Suppressor macrophage treated with lipopolysaccharide for 4 hours (primary cell): Measurements from ENCODE around the gene IPO4.
"Not testable (repeated sequence)": the region's sequence is repeated elsewhere in the genome, so short reads cannot be mapped to it uniquely, and the experiment has no call there.

Experiments used
- DNase-seq: peaks from one replicate; pipeline ENCODE4 v3.0.0-alpha.2; 2020

Gene IPO4, protein sequence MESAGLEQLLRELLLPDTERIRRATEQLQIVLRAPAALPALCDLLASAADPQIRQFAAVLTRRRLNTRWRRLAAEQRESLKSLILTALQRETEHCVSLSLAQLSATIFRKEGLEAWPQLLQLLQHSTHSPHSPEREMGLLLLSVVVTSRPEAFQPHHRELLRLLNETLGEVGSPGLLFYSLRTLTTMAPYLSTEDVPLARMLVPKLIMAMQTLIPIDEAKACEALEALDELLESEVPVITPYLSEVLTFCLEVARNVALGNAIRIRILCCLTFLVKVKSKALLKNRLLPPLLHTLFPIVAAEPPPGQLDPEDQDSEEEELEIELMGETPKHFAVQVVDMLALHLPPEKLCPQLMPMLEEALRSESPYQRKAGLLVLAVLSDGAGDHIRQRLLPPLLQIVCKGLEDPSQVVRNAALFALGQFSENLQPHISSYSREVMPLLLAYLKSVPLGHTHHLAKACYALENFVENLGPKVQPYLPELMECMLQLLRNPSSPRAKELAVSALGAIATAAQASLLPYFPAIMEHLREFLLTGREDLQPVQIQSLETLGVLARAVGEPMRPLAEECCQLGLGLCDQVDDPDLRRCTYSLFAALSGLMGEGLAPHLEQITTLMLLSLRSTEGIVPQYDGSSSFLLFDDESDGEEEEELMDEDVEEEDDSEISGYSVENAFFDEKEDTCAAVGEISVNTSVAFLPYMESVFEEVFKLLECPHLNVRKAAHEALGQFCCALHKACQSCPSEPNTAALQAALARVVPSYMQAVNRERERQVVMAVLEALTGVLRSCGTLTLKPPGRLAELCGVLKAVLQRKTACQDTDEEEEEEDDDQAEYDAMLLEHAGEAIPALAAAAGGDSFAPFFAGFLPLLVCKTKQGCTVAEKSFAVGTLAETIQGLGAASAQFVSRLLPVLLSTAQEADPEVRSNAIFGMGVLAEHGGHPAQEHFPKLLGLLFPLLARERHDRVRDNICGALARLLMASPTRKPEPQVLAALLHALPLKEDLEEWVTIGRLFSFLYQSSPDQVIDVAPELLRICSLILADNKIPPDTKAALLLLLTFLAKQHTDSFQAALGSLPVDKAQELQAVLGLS

DNA sequence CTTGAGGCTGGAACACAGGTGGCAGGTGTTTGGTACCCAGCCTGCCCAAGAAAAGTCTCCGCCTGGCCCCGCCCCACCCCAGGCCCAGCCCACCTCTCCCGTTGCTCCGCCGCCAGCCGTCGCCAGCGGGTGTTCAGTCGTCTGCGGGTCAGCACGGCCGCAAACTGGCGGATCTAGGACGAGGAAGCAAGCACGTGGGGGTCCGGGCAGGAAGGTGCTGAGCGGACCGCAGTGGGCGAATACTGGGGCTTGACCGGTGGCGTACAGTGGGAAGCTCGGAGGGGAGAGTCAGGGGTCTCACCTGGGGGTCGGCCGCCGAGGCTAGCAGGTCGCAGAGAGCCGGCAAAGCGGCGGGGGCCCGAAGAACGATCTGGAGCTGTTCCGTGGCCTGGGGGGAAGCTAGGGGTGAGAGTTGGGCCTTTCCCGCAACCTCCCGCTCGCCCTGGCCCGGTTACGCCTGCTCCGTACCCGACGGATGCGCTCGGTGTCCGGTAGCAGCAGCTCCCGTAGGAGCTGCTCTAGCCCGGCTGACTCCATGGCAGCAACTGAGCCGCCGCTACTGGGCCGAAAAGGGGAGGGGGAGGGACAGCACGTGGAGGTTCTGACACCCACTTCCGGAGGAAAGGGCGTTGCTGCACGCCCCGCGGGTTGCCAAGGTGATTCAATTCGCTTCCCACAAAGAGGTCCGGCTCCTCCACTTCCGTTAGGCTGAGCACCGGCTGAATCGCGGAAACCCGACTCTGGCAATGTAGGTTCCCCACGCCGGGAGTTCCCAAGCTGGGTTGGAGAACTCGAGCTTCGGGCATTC is at the start of gene IPO4:
TSS of gene IPO4 (minus strand) at position 566 of the 808 bp plus-strand sequence. CDS start at position 537, 29 bp downstream.
- DNase-seq = peak; percentile 98

DNA sequence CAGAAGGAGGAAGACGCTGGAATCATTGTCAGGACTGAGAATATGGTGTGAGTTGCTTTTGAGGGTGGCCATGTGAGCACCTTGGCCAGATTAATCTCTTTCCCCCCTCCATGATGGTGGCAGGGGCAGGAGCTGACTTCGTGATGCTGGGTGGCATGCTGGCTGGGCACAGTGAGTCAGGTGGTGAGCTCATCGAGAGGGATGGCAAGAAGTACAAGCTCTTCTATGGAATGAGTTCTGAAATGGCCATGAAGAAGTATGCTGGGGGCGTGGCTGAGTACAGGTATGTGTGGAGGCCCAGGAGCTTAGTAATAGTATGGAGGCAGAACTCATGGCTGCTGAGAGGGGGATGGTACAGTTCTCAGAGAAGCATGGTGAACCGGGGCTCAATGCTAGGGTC is 49.5 kb upstream of the IPO4 start:
- DNase-seq = no peak

DNA sequence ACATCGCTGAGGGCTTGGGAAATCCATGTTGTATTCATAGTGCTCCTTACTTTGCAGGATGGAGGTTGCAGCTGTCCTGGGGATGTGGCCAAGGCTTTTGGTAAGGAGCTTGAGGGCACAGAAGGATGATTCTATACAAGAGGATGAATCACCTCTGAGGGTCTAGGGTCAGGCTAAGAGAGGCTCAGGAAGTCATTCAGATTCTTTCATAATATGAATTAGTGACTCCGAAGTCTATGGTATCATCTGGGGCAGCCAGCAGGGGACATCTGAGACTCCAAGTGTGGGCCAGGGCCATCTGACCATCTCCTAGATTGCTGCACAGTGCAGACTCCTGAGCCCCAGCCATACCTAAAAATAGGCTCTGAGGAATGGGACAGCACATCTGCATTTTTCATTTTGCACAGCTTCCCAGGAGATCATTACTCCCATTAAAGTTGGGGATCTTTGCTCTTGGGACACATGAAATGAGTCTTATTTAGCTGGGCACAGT is 48.9 kb upstream of the IPO4 start:
- no peak for DNase-seq

- DNase-seq = no peak
Observed at GRCh38 chr14:24236689-24237462, 48.3 kb upstream of the IPO4 start.

- no peak for DNase-seq
Observed at GRCh38 chr14:24235804-24236688, 47.4 kb upstream of the IPO4 start.

- no peak for DNase-seq
Observed at GRCh38 chr14:24234095-24235005, 45.7 kb upstream of the IPO4 start.

GRCh38 chr14:24233538-24233866 is 44.9 kb upstream of the IPO4 start:
- no peak for DNase-seq

DNA sequence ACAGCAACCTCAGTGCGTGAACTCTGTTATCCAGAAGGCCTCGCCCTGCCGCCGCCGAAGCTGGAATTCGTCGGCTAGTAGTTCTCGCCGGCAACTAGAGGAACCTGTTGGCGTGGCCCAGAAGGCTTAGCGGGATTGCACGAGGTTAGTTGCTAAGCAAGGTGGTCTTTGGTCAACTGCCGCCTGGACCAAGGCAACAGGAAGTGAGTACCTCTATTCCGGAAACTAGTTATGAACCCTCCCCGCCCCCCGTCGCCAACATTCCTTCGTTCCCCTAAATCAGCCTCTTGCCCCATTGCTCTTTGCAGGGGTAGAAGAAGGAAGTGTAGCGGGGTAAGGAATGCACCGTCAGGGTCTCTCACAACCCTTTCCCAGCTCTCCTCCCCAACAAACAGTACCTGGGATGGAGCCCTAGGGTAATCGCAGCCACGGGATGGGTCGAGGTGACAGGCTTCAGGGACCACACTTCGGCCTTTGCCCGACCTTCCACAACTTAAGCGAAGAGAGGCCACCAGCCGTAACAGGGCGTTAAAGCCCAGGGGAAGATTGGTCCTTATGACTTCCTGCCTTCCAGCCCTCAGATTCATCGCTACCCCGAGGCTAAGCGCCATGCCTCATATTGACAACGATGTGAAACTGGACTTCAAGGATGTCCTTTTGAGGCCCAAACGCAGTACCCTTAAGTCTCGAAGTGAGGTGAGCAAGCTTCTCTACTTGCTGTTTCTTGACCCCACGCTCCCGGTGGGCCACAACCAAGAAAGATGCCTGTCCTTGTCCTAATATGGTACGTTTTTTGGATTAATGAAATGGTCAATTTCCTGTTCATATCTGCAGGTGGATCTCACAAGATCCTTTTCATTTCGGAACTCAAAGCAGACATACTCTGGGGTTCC is 44.3 kb upstream of the IPO4 start, which contains the start of gene GMPR2:
TSS of gene GMPR2 (plus strand) at position 285 of the 893 bp plus-strand sequence. CDS start at position 610, 325 bp downstream.
- peak; percentile 32 for DNase-seq

- DNase-seq = peak; percentile 99
Observed at GRCh38 chr14:24232121-24232644, 43.6 kb upstream of the IPO4 start, which contains the start of gene NEDD8. Gene NEDD8, minus strand, starts transcription at chr14:24232367. Its CDS starts 100 bp downstream, at chr14:24232267.

GRCh38 chr14:24231263-24232120 is 42.9 kb upstream of the IPO4 start:
- no peak for DNase-seq

DNA sequence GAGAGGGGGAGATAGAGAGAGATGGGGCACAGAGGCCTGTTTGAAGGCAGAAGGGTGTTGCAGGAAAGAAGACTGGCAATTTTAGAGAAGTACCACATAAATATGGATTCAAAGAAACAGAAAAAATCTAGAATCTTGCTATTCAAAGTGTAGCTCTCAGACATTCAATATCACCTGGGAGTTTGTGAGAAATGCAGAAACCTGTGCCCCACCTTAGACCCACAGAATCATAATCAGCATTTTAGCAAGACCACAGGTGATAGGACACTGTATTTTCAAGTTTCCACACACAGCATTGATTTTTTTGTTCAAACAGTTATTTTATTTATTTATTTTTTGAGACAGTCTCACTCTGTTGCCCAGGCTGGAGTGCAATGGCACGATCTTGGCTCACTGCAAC is 40.3 kb upstream of the IPO4 start:
- DNase-seq = no peak

GRCh38 chr14:24226473-24226872 is 37.9 kb upstream of the IPO4 start:
- DNase-seq = no peak

GRCh38 chr14:24224618-24225071 is 36.0 kb upstream of the IPO4 start:
- no peak for DNase-seq

GRCh38 chr14:24222987-24223386 is 34.4 kb upstream of the IPO4 start:
- DNase-seq = not testable (repeated sequence)

GRCh38 chr14:24219521-24219920 is 30.9 kb upstream of the IPO4 start:
- DNase-seq = no peak

- no peak for DNase-seq
Observed at GRCh38 chr14:24219080-24219479, 30.5 kb upstream of the IPO4 start.

DNA sequence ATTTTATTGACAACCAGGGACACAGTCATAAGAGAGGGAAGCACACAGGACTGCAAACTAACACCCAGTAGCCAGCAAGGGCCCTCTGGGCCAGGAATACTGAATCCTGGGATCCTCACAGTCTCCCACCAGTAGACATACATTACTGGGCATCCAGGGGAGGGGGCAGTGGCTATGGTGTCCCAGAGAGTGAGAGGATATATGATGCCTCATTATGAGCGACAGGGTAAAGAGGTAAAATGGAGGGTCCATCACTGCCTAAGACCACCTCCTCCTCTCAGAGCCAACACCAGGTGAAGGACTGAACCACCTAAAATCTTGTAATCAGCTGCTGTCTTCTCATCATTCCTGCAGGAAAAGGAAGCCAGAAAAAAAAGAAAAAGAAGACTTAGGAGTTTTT is 28.3 kb upstream of the IPO4 start:
- DNase-seq = not testable (repeated sequence)
